GM12864 (cell line): ENCODE data around the gene MED14.

Experiments
- DNase-seq: peaks from one replicate; pipeline ENCODE4 v3.0.0-alpha.2; 2011; ENCODE audit warnings: low read depth
- H3K4me3 ChIP-seq: 2 replicates; pipeline ENCODE4 v1.5.1; 2011; ENCODE audit warnings: mild to moderate bottlenecking, low read depth, low read length, control low read depth
- CTCF ChIP-seq: IDR thresholded peaks from 2 replicates; pipeline ENCODE4 v1.5.1; 2011; ENCODE audit warnings: low read depth, mild to moderate bottlenecking, moderate library complexity, low read length, control low read depth, inconsistent platforms; ENCODE audit errors: missing control alignments

Gene MED14

DNA sequence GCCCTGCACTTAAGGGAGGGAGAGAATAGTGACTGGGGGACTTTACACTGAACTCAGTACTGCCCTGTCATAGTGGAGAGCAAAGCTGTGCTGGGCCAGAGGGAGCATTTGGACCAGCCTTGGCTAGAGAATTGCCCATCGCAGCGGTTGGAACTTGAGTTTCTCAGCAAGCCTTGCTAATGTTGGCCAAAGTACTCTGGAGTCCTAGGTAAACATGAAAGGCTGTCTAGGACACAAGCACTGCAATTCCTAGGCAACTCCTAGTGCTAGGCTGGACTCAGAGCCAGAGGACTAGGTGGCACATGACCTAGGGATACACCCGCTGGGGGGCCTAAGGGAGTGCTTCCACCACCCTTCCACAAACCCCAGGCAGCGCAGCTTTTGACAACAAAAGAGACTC, 15.0 kb downstream of the MED14 start:
- no peak for DNase-seq
- TF ChIP-seq CTCF: no peak
- no peak overlapping the region for H3K4me3 ChIP-seq

GRCh38 chrX:40719731-40720130, 15.6 kb downstream of the MED14 start:
- DNase-seq: no peak

DNA sequence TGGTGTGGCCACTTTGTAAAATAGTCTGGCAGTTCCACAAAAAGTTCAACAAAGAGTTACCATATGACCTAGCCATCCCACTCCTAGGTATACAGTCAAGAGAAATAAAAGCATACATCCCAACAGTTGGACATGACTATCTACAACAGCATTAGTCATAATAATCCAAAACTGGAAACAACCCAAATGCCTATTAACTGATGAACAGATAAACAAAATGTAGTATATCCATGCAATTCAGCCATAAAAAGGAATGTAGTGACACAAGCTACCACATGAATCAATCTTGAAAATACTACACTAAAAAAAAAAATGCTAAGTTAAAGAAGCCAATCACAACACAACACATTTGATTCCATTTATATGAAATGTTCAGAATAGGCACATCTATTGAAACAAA, 16.1 kb downstream of the MED14 start:
- no peak for TF ChIP-seq CTCF
- DNase-seq: no peak
- no peak overlapping the region for H3K4me3 ChIP-seq

More at GRCh38 chrX:40719731-40720130, 15.6 kb downstream of the MED14 start:
- no peak overlapping the region for H3K4me3 ChIP-seq
- no peak for TF ChIP-seq CTCF

DNA sequence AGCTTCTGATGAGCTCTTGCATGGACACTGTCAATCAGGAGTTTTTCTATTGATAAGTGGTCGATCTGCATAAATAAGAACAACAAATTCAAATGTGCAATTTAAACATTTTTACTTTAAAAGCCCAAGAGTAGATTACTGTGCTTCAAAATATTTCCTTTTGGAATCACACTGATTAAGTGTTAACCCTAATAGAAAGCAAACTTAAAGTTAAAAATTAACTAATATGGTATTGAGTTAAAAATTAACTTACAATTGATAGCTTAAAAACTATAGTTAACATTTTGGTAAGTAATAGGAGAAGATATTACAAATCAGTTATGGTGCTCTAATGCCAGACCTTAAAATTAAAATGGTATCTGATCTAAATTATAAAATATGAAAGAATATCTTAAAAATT, 25.9 kb downstream of the MED14 start:
- H3K4me3 ChIP-seq: no peak overlapping the region
- DNase-seq: no peak
- no peak for TF ChIP-seq CTCF

DNA sequence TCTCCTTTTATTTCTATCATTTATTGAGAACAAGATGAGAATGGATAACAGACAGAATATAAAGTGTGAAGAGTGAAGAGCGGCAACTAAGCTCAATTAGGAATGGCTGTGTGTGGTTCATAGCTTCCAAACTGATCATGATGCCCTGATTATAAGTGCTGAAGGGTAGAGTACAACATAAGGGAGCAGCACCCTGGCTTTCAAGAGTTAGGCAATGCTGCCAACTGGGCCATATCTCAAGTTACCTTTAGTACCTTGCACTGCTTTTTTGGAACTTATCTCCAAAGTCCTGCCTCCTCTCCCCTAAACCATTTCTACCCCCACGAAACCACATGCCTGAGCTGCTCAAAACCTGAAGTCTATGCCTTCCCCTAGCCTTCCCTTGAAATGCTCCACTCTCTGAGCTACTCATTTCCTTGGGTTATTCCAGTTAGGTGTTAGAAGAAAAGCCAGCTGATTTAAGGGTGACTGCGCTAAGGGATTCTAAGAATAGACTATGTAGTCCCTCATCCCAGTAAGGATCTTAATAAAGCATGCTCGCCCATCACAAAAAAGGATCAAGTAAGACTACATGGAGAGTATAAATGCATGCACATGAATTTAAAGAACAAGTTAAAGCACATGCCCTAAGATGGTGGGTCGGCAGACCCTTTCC, 29.6 kb downstream of the MED14 start:
- H3K4me3 ChIP-seq: no peak overlapping the region
- no peak for TF ChIP-seq CTCF
- no peak for DNase-seq

DNA sequence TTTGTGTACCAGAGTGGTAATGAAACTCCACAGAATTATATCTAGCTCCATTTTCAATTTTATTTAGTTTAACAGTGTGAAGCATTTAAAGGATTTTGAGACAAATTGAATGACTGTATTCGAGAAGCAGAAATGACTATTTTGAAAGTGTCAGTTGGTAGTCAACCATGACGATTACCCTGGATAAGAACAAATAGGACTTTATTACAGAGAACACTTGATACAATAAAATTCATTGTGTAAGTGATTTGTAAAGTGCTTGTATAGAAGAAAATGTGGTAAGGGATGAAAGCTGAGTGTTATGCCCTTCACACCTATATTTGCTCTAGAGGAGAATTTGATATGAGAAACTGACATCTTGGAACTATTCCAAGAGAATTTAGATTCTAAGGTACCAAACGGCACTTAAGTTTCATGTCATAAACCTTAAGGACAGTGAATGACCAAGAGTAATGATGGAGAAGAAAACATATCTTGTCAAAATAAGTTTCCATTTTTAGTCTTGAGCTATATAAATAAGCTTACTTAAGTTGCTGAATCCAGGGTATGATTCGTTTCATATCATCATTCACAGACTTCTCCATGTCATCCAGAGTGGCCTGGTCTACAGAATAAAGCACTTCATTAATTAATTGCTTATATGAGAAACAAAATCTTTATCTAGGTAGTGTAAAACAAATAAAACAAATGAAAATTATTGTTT, 34.6 kb downstream of the MED14 start:
- TF ChIP-seq CTCF: no peak
- DNase-seq: no peak
- no peak overlapping the region for H3K4me3 ChIP-seq

- DNase-seq: no peak
- no peak for TF ChIP-seq CTCF
- H3K4me3 ChIP-seq: no peak overlapping the region
These were observed 36.5 kb downstream of the MED14 start for GRCh38 chrX:40698851-40699250.
